Measurements from ENCODE around the gene PBX4.

The PBX4 gene

GRCh38 chr19:19659646-19660245, 41.3 kb upstream of the PBX4 start:
- H3K4me3 ChIP-seq (ENCODE audit: low read depth, low read length) = no peak overlapping the region
- TF ChIP-seq, protein P1, sequence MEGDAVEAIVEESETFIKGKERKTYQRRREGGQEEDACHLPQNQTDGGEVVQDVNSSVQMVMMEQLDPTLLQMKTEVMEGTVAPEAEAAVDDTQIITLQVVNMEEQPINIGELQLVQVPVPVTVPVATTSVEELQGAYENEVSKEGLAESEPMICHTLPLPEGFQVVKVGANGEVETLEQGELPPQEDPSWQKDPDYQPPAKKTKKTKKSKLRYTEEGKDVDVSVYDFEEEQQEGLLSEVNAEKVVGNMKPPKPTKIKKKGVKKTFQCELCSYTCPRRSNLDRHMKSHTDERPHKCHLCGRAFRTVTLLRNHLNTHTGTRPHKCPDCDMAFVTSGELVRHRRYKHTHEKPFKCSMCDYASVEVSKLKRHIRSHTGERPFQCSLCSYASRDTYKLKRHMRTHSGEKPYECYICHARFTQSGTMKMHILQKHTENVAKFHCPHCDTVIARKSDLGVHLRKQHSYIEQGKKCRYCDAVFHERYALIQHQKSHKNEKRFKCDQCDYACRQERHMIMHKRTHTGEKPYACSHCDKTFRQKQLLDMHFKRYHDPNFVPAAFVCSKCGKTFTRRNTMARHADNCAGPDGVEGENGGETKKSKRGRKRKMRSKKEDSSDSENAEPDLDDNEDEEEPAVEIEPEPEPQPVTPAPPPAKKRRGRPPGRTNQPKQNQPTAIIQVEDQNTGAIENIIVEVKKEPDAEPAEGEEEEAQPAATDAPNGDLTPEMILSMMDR (IDR thresholded peaks at IDR 0.05; ENCODE audit: low read depth, low read length) = no peak

GRCh38 chr19:19657397-19657783, 38.9 kb upstream of the PBX4 start:
- no peak overlapping the region for H3K4me3 ChIP-seq (ENCODE audit: low read depth, low read length)
- TF ChIP-seq, protein P1 (IDR thresholded peaks at IDR 0.05; ENCODE audit: low read depth, low read length) = no peak

GRCh38 chr19:19656451-19657396, 38.2 kb upstream of the PBX4 start:
- H3K4me3 ChIP-seq (ENCODE audit: low read depth, low read length) = no peak overlapping the region
- TF ChIP-seq, protein P1 (IDR thresholded peaks at IDR 0.05; ENCODE audit: low read depth, low read length) = no peak

GRCh38 chr19:19655641-19656343, 37.3 kb upstream of the PBX4 start:
- no peak overlapping the region for H3K4me3 ChIP-seq (ENCODE audit: low read depth, low read length)
- TF ChIP-seq, protein P1 (IDR thresholded peaks at IDR 0.05; ENCODE audit: low read depth, low read length) = no peak

DNA sequence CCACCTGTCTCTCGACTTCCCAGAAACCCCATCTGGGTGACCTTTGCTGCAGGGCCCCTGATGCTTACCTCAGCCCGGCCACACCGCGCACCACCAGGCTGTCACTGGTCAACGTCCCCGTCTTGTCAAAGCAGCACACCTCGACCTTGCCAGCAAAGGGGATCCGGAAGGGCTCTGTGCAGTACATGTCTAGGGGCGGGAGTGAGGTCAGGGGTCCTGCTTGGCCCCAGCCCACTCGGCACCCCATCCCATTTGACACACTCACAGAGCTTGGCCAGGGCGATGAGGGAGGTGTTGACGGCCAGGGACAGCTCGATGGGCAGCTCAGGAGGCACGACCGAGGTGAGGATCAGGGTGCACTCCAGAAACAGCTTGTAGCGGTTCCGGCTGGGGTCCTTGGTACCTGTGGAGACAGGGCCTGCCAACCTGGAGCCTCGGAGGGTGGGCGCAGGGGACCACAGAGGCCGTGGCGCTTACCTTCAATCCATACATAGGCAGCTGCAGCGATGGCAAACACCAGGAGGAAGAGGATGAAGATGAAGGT, 36.6 kb upstream of the PBX4 start:
- TF ChIP-seq, protein P1 (IDR thresholded peaks at IDR 0.05; ENCODE audit: low read depth, low read length) = no peak

GRCh38 chr19:19654441-19654840, 36.0 kb upstream of the PBX4 start:
- H3K4me3 ChIP-seq (ENCODE audit: low read depth, low read length) = no peak overlapping the region
- TF ChIP-seq, protein P1 (IDR thresholded peaks at IDR 0.05; ENCODE audit: low read depth, low read length) = no peak

More for the DNA sequence above, 36.6 kb upstream of the PBX4 start:
- no peak overlapping the region for H3K4me3 ChIP-seq (ENCODE audit: low read depth, low read length)

Measured in WI38 (cell line).